Measurements from ENCODE around the gene ZCCHC17.

The ZCCHC17 gene

GRCh38 chr1:31344503-31344902 is 47.7 kb downstream of the ZCCHC17 start:
- TF ChIP-seq L3MBTL2 (conservative IDR thresholded peaks at IDR 0.05) (no peak), FOXA1 (IDR thresholded peaks at IDR 0.05) (no peak), CTBP1 (IDR thresholded peaks at IDR 0.05; ENCODE audit: borderline replicate concordance) (no peak), SUZ12 (IDR thresholded peaks at IDR 0.05) (no peak), LEF1 (IDR thresholded peaks at IDR 0.05; ENCODE audit: borderline replicate concordance) (no peak), BHLHE40 (IDR thresholded peaks at IDR 0.05; ENCODE audit: borderline replicate concordance) (no peak), ARNT (IDR thresholded peaks at IDR 0.05) (no peak), ZNF384 (IDR thresholded peaks at IDR 0.05) (no peak), HDGF (IDR thresholded peaks at IDR 0.05; ENCODE audit: borderline replicate concordance) (no peak), ELF4 (IDR thresholded peaks at IDR 0.05) (no peak), FOXK2 (IDR thresholded peaks at IDR 0.05) (no peak), SP1 (IDR thresholded peaks at IDR 0.05) (no peak), NFRKB (IDR thresholded peaks at IDR 0.05) (no peak), PKNOX1 (IDR thresholded peaks at IDR 0.05) (no peak), TARDBP (IDR thresholded peaks at IDR 0.05) (no peak), FOXM1 (IDR thresholded peaks at IDR 0.05; ENCODE audit: borderline replicate concordance) (no peak)
- POLR2A ChIA-PET = no interaction called here
- no peak for DNase-seq (ENCODE audit: extremely low spot score)
- CTCF ChIA-PET = interaction anchor here (0.5 kb wide), 1 partner anchor 156 kb away, joined by 3 read pairs; no protein-coding TSS in a partner anchor

GRCh38 chr1:31345635-31346034 is 48.8 kb downstream of the ZCCHC17 start:
- DNase-seq (ENCODE audit: extremely low spot score) = no peak
- ChIA-PET CTCF (no interaction called here), POLR2A (no interaction called here)
- TF ChIP-seq SUZ12 (IDR thresholded peaks at IDR 0.05) = no peak
- TF ChIP-seq FOXM1 (IDR thresholded peaks at IDR 0.05; ENCODE audit: borderline replicate concordance) = no peak
- no peak for TF ChIP-seq HDGF (IDR thresholded peaks at IDR 0.05; ENCODE audit: borderline replicate concordance)
- no peak for TF ChIP-seq ARNT (IDR thresholded peaks at IDR 0.05)
- no peak for TF ChIP-seq L3MBTL2 (conservative IDR thresholded peaks at IDR 0.05)
- TF ChIP-seq FOXA1 (IDR thresholded peaks at IDR 0.05) = no peak
- no peak for TF ChIP-seq TARDBP (IDR thresholded peaks at IDR 0.05)
- no peak for TF ChIP-seq PKNOX1 (IDR thresholded peaks at IDR 0.05)
- no peak for TF ChIP-seq NFRKB (IDR thresholded peaks at IDR 0.05)
- TF ChIP-seq LEF1 (IDR thresholded peaks at IDR 0.05; ENCODE audit: borderline replicate concordance) = no peak
- TF ChIP-seq FOXK2 (IDR thresholded peaks at IDR 0.05) = no peak
- TF ChIP-seq BHLHE40 (IDR thresholded peaks at IDR 0.05; ENCODE audit: borderline replicate concordance) = no peak
- no peak for TF ChIP-seq ZNF384 (IDR thresholded peaks at IDR 0.05)

GRCh38 chr1:31346785-31347184 is 50.0 kb downstream of the ZCCHC17 start:
- no peak for TF ChIP-seq BHLHE40 (IDR thresholded peaks at IDR 0.05; ENCODE audit: borderline replicate concordance)
- ChIA-PET CTCF (no interaction called here), POLR2A (interaction anchor here (1.1 kb wide), 1 partner anchor 50 kb away, joined by 3 read pairs; the partner anchor contains the start of genes SNRNP40 and ZCCHC17)
- no peak for DNase-seq (ENCODE audit: extremely low spot score)

- DNase-seq (ENCODE audit: extremely low spot score) = no peak
- ChIA-PET CTCF (interaction anchor here (0.6 to 0.7 kb wide), 2 partner anchors 112 to 117 kb away, joined by 3 read pairs; no protein-coding TSS in a partner anchor), POLR2A (interaction anchor here (1.1 to 1.2 kb wide), 2 partner anchors 25 to 52 kb away, joined by 3 read pairs; partner anchors contain the start of genes SNRNP40 and ZCCHC17)
- TF ChIP-seq LEF1 (IDR thresholded peaks at IDR 0.05; ENCODE audit: borderline replicate concordance) (no peak), NFRKB (IDR thresholded peaks at IDR 0.05) (no peak), BHLHE40 (IDR thresholded peaks at IDR 0.05; ENCODE audit: borderline replicate concordance) (no peak), SUZ12 (IDR thresholded peaks at IDR 0.05) (no peak), ZNF384 (IDR thresholded peaks at IDR 0.05) (no peak), L3MBTL2 (conservative IDR thresholded peaks at IDR 0.05) (no peak), ARNT (IDR thresholded peaks at IDR 0.05) (no peak), FOXA1 (IDR thresholded peaks at IDR 0.05) (no peak), HDGF (IDR thresholded peaks at IDR 0.05; ENCODE audit: borderline replicate concordance) (no peak), SP1 (IDR thresholded peaks at IDR 0.05) (no peak), PKNOX1 (IDR thresholded peaks at IDR 0.05) (no peak), FOXM1 (IDR thresholded peaks at IDR 0.05; ENCODE audit: borderline replicate concordance) (no peak), FOXK2 (IDR thresholded peaks at IDR 0.05) (no peak), CTBP1 (IDR thresholded peaks at IDR 0.05; ENCODE audit: borderline replicate concordance) (no peak), TARDBP (IDR thresholded peaks at IDR 0.05) (no peak), ELF4 (IDR thresholded peaks at IDR 0.05) (no peak)
Measured at GRCh38 chr1:31348449-31348848, 51.6 kb downstream of the ZCCHC17 start.

- CTCF ChIA-PET = no interaction called here
- POLR2A ChIA-PET = no interaction called here
- no peak for DNase-seq (ENCODE audit: extremely low spot score)
- TF ChIP-seq FOXM1 (IDR thresholded peaks at IDR 0.05; ENCODE audit: borderline replicate concordance) (no peak), PKNOX1 (IDR thresholded peaks at IDR 0.05) (no peak), CTBP1 (IDR thresholded peaks at IDR 0.05; ENCODE audit: borderline replicate concordance) (no peak), TARDBP (IDR thresholded peaks at IDR 0.05) (no peak), ELF4 (IDR thresholded peaks at IDR 0.05) (no peak), SUZ12 (IDR thresholded peaks at IDR 0.05) (no peak), L3MBTL2 (conservative IDR thresholded peaks at IDR 0.05) (no peak), BHLHE40 (IDR thresholded peaks at IDR 0.05; ENCODE audit: borderline replicate concordance) (no peak), FOXA1 (IDR thresholded peaks at IDR 0.05) (no peak), SP1 (IDR thresholded peaks at IDR 0.05) (no peak)
Measured at GRCh38 chr1:31354283-31354682, 57.5 kb downstream of the ZCCHC17 start.

GRCh38 chr1:31356427-31356826 is 59.6 kb downstream of the ZCCHC17 start:
- POLR2A ChIA-PET = no interaction called here

More at GRCh38 chr1:31356427-31356826, 59.6 kb downstream of the ZCCHC17 start:
- TF ChIP-seq L3MBTL2 (conservative IDR thresholded peaks at IDR 0.05) = no peak
- TF ChIP-seq SP1 (IDR thresholded peaks at IDR 0.05) = no peak
- no peak for TF ChIP-seq FOXA1 (IDR thresholded peaks at IDR 0.05)
- TF ChIP-seq ELF4 (IDR thresholded peaks at IDR 0.05) = no peak
- TF ChIP-seq PKNOX1 (IDR thresholded peaks at IDR 0.05) = no peak
- TF ChIP-seq HDGF (IDR thresholded peaks at IDR 0.05; ENCODE audit: borderline replicate concordance) = no peak
- TF ChIP-seq LEF1 (IDR thresholded peaks at IDR 0.05; ENCODE audit: borderline replicate concordance) = no peak
- TF ChIP-seq ZNF384 (IDR thresholded peaks at IDR 0.05) = no peak
- no peak for TF ChIP-seq FOXM1 (IDR thresholded peaks at IDR 0.05; ENCODE audit: borderline replicate concordance)
- TF ChIP-seq FOXK2 (IDR thresholded peaks at IDR 0.05) = no peak
- no peak for TF ChIP-seq SUZ12 (IDR thresholded peaks at IDR 0.05)
- TF ChIP-seq BHLHE40 (IDR thresholded peaks at IDR 0.05; ENCODE audit: borderline replicate concordance) = no peak
- no peak for TF ChIP-seq TARDBP (IDR thresholded peaks at IDR 0.05)
- TF ChIP-seq NFRKB (IDR thresholded peaks at IDR 0.05) = no peak
- no peak for TF ChIP-seq ARNT (IDR thresholded peaks at IDR 0.05)
- no peak for TF ChIP-seq CTBP1 (IDR thresholded peaks at IDR 0.05; ENCODE audit: borderline replicate concordance)
- CTCF ChIA-PET = no interaction called here
- DNase-seq (ENCODE audit: extremely low spot score) = no peak

Data from HEK293T (cell line).